ENCODE data around the gene TCF4. TPM values are rescaled to one million over a fixed set of nuclear protein-coding genes. Genes with fewer than 3 reads are reported as not detected.

The TCF4 gene
- total RNA-seq, 1 donor from 2014 or later: 56.8 TPM

GRCh38 chr18:55353391-55353790, 234.6 kb downstream of the TCF4 start:
- no peaks in the 10 kb centered on the region for H3K27me3 Mint-ChIP-seq
- peaks cover 1% of the 10 kb centered on the region for H3K36me3 Mint-ChIP-seq (ENCODE audit: insufficient read depth)
- no peaks in the 10 kb centered on the region for H3K9me3 Mint-ChIP-seq (ENCODE audit: low read depth)
- TF ChIP-seq CTCF (IDR thresholded peaks at IDR 0.05; ENCODE audit: unreplicated experiment): no peak
- H3K4me1 Mint-ChIP-seq (ENCODE audit: low read depth): peaks cover 35% of the 10 kb centered on the region
- H3K27ac Mint-ChIP-seq: no peak overlapping the region
- DNase-seq (ENCODE audit: low spot score, unreplicated experiment): no peak
- H3K4me3 Mint-ChIP-seq (ENCODE audit: low read depth): no peak overlapping the region

DNA sequence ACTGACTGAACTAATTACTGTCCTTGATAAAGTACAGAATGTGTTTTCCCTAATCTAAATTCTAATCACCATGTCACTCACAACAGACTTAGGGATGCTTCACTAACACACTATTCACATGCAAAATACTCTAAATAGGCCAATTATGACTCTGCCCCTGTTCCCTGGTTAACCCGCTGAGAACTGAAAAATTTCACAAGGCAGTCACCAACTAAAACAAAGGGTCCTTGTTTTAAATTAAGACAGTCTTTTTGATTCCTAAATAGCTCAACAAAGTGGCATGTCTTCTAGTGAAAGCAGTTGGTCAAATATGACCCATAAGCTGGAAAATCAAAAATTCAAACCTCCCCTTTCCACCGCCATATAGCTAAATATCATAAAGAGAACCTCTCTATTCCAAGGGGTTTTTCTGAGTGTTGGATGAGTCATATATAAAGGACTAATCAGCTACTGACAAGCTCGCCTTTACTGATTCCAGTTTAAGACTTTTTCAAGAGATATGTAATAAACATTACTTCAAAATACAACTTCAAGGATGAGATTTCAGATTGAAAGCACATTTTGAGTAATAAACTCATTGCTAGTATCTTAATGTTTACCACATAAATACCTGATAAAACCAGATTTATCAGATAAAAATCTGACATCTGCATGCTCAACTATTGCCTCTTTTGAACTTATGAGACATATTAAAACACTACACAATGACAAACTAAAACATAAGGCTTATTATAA, 235.8 kb downstream of the TCF4 start:
- Mint-ChIP-seq H3K4me1 (ENCODE audit: low read depth) (peaks cover 35% of the 10 kb centered on the region), H3K27me3 (no peaks in the 10 kb centered on the region), H3K4me3 (ENCODE audit: low read depth) (no peak overlapping the region), H3K27ac (no peak overlapping the region), H3K36me3 (ENCODE audit: insufficient read depth) (peaks cover 1% of the 10 kb centered on the region), H3K9me3 (ENCODE audit: low read depth) (no peaks in the 10 kb centered on the region)
- no peak for TF ChIP-seq CTCF (IDR thresholded peaks at IDR 0.05; ENCODE audit: unreplicated experiment)
- no peak for DNase-seq (ENCODE audit: low spot score, unreplicated experiment)

DNA sequence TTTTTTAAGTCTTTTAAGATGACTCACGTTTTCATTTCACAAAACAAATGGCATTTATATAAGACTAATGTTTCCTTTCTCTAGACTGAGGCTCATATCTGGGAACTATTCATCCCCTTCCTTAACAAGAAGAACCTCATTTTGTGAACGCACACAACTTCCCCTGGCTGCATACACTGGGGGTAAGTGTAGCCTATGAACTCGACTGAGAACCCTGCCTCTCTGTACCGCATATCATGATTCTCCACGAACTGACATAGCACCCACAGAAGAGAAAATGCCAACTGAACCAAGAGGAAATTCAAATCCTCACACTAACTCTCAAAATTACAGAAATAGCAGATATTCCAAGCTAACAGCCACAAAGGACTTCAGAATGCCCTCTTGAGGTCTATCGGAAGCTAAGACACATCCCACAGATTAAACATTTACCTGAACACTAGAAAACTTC, 236.7 kb downstream of the TCF4 start:
- no peak for DNase-seq (ENCODE audit: low spot score, unreplicated experiment)
- TF ChIP-seq CTCF (IDR thresholded peaks at IDR 0.05; ENCODE audit: unreplicated experiment): no peak
- peaks cover 1% of the 10 kb centered on the region for H3K36me3 Mint-ChIP-seq (ENCODE audit: insufficient read depth)
- H3K4me3 Mint-ChIP-seq (ENCODE audit: low read depth): no peak overlapping the region
- no peaks in the 10 kb centered on the region for H3K9me3 Mint-ChIP-seq (ENCODE audit: low read depth)
- peak overlapping the region; percentile 29 for H3K27ac Mint-ChIP-seq
- no peaks in the 10 kb centered on the region for H3K27me3 Mint-ChIP-seq
- H3K4me1 Mint-ChIP-seq (ENCODE audit: low read depth): peaks cover 35% of the 10 kb centered on the region

DNA sequence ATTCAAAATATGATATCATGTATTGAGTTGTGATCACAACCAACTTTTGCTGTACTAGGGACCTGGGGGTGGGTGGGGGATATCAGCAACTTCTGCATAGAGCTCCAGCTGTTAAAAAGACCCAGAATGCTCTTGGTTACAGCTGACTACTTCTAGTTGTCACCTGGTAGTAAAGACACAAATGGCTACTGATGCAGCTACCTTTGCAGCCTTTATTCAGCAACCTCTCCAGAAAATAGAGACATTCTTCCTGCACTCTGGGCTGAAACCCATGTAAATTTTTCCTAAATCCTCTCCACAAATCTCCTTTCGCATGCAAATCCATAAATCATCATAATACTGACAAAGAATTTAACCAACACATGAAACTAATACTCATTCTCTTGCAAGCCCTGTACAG, 238.3 kb downstream of the TCF4 start:
- Mint-ChIP-seq H3K36me3 (ENCODE audit: insufficient read depth) (peaks cover 1% of the 10 kb centered on the region), H3K27ac (no peak overlapping the region), H3K27me3 (no peaks in the 10 kb centered on the region), H3K9me3 (ENCODE audit: low read depth) (no peaks in the 10 kb centered on the region), H3K4me3 (ENCODE audit: low read depth) (no peak overlapping the region), H3K4me1 (ENCODE audit: low read depth) (peaks cover 35% of the 10 kb centered on the region)
- no peak for TF ChIP-seq CTCF (IDR thresholded peaks at IDR 0.05; ENCODE audit: unreplicated experiment)
- DNase-seq (ENCODE audit: low spot score, unreplicated experiment): no peak

DNA sequence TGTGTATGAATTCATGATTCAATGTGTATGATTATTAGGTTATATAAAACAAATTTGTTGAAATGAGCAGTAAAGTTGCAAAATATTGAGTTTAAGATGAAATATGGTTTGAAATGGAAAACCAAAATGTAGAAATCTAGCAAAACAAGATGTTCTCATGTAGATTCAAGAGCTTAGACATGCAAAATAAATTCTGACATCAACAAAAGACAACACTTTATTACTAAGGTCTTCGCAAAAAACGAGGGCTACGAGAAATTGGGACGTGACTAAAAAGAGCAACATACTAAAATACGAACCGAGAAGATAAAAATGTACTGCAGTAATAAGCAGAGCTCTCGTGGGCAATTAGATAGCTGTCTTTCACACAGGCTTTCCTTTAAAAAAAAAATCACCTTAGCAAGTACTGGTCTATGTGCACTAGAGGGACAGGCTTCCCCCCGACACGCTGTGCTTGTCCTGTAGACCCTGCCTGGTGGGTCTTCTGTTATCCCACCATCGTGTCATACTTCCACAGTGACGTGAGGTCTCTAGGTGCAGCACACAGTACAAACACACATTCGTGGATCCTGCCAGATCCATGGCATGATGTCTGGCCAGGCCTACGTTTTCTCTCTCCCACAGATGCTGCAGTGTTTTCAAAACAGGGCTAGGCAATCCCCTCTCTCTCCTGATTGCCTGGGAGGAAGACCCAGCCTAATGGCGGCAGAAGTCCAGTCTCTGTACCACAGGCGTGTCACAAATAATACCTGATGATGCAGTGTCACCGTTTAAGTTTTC, 240.8 kb downstream of the TCF4 start:
- no peak for DNase-seq (ENCODE audit: low spot score, unreplicated experiment)
- peaks cover 5% of the 10 kb centered on the region for H3K27me3 Mint-ChIP-seq
- H3K9me3 Mint-ChIP-seq (ENCODE audit: low read depth): no peaks in the 10 kb centered on the region
- H3K4me1 Mint-ChIP-seq (ENCODE audit: low read depth): peaks cover 21% of the 10 kb centered on the region
- no peak overlapping the region for H3K27ac Mint-ChIP-seq
- H3K36me3 Mint-ChIP-seq (ENCODE audit: insufficient read depth): peaks cover 1% of the 10 kb centered on the region
- TF ChIP-seq CTCF (IDR thresholded peaks at IDR 0.05; ENCODE audit: unreplicated experiment): no peak
- H3K4me3 Mint-ChIP-seq (ENCODE audit: low read depth): no peak overlapping the region
